Measurements from ENCODE around the gene ERFL.

ERFL gene

GRCh38 chr19:41861116-41861768 is 67.0 kb downstream of the ERFL start:
- H3K4me1 ChIP-seq (ENCODE audit: control insufficient read depth, insufficient read depth, low read length): peaks cover 10% of the 10 kb centered on the region
- H3K27me3 ChIP-seq (ENCODE audit: control insufficient read depth, insufficient read depth, low read length): no peaks in the 10 kb centered on the region

GRCh38 chr19:41860419-41861115 is 67.7 kb downstream of the ERFL start:
- Histone ChIP-seq H3K4me1 (ENCODE audit: control insufficient read depth, insufficient read depth, low read length) (peaks cover 10% of the 10 kb centered on the region), H3K9me3 (ENCODE audit: control insufficient read depth, insufficient read depth, low read length) (no peaks in the 10 kb centered on the region), H3K36me3 (ENCODE audit: control insufficient read depth, insufficient read depth, low read length) (peaks cover 54% of the 10 kb centered on the region), H3K4me3 (ENCODE audit: low read depth, low read length) (peak overlapping the region; percentile 100), H3K9ac (ENCODE audit: low read depth, low read length) (peak overlapping the region; percentile 100), H3K27me3 (ENCODE audit: control insufficient read depth, insufficient read depth, low read length) (no peaks in the 10 kb centered on the region)

More at GRCh38 chr19:41861116-41861768, 67.0 kb downstream of the ERFL start:
- Histone ChIP-seq H3K9ac (ENCODE audit: low read depth, low read length) (peak overlapping the region; percentile 100), H3K4me3 (ENCODE audit: low read depth, low read length) (peak overlapping the region; percentile 100), H3K36me3 (ENCODE audit: control insufficient read depth, insufficient read depth, low read length) (peaks cover 56% of the 10 kb centered on the region), H3K9me3 (ENCODE audit: control insufficient read depth, insufficient read depth, low read length) (no peaks in the 10 kb centered on the region)

- peaks cover 10% of the 10 kb centered on the region for H3K4me1 ChIP-seq (ENCODE audit: control insufficient read depth, insufficient read depth, low read length)
- no peaks in the 10 kb centered on the region for H3K9me3 ChIP-seq (ENCODE audit: control insufficient read depth, insufficient read depth, low read length)
- H3K36me3 ChIP-seq (ENCODE audit: control insufficient read depth, insufficient read depth, low read length): peaks cover 47% of the 10 kb centered on the region
- H3K27me3 ChIP-seq (ENCODE audit: control insufficient read depth, insufficient read depth, low read length): no peaks in the 10 kb centered on the region
- peak within 1 kb of the TSS; percentile 100 for H3K4me3 ChIP-seq (ENCODE audit: low read depth, low read length)
- H3K9ac ChIP-seq (ENCODE audit: low read depth, low read length): peak within 1 kb of the TSS; percentile 100
Measured at GRCh38 chr19:41859618-41860418, 68.4 kb downstream of the ERFL start, which contains the start of gene RPS19. TSS of gene RPS19 (plus strand) at chr19:41860255. CDS start at chr19:41860775, 520 bp downstream.

- H3K9ac ChIP-seq (ENCODE audit: low read depth, low read length): no peak overlapping the region
- H3K4me1 ChIP-seq (ENCODE audit: control insufficient read depth, insufficient read depth, low read length): peaks cover 8% of the 10 kb centered on the region
- H3K4me3 ChIP-seq (ENCODE audit: low read depth, low read length): no peak overlapping the region
- H3K36me3 ChIP-seq (ENCODE audit: control insufficient read depth, insufficient read depth, low read length): peaks cover 41% of the 10 kb centered on the region
- no peaks in the 10 kb centered on the region for H3K27me3 ChIP-seq (ENCODE audit: control insufficient read depth, insufficient read depth, low read length)
- no peaks in the 10 kb centered on the region for H3K9me3 ChIP-seq (ENCODE audit: control insufficient read depth, insufficient read depth, low read length)
Measured at GRCh38 chr19:41859213-41859617, 69.0 kb downstream of the ERFL start.
